Ishikawa (cell line): ENCODE measurements around the gene LARP4B.

Experiments
- CEBPB ChIP-seq: IDR thresholded peaks from 2 replicates; pipeline ENCODE4 v1.6.1; 2012
- CREB1 ChIP-seq: IDR thresholded peaks from 2 replicates; pipeline ENCODE4 v1.6.1; 2012; ENCODE audit warnings: low read depth
- EGR1 ChIP-seq: IDR thresholded peaks from 2 replicates; pipeline ENCODE4 v1.6.1; 2012
- EP300 ChIP-seq: IDR thresholded peaks from 2 replicates; pipeline ENCODE4 v1.6.1; 2012; ENCODE audit warnings: borderline replicate concordance
- NFIC ChIP-seq: IDR thresholded peaks from 2 replicates; pipeline ENCODE4 v1.6.1; 2012
- RAD21 ChIP-seq: IDR thresholded peaks from 2 replicates; pipeline ENCODE4 v1.6.1; 2012; ENCODE audit warnings: low read depth
- TAF1 ChIP-seq: IDR thresholded peaks from 2 replicates; pipeline ENCODE4 v1.6.1; 2012; ENCODE audit warnings: low read depth, mild to moderate bottlenecking
- TEAD4 ChIP-seq: IDR thresholded peaks from 2 replicates; pipeline ENCODE4 v1.6.1; 2012
- YY1 ChIP-seq: IDR thresholded peaks from 2 replicates; pipeline ENCODE4 v1.6.1; 2012; ENCODE audit warnings: low read depth
- ZBTB7A ChIP-seq: IDR thresholded peaks from 2 replicates; pipeline ENCODE4 v1.6.1; 2012; ENCODE audit warnings: low read depth
- TF ChIP-seq, protein P1 (sequence below): IDR thresholded peaks from 2 replicates; pipeline ENCODE4 v1.6.1; 2012; ENCODE audit warnings: low read depth, mild to moderate bottlenecking
- TF ChIP-seq, protein P2 (sequence below): IDR thresholded peaks from 2 replicates; pipeline ENCODE4 v1.6.1; 2012

DNA sequence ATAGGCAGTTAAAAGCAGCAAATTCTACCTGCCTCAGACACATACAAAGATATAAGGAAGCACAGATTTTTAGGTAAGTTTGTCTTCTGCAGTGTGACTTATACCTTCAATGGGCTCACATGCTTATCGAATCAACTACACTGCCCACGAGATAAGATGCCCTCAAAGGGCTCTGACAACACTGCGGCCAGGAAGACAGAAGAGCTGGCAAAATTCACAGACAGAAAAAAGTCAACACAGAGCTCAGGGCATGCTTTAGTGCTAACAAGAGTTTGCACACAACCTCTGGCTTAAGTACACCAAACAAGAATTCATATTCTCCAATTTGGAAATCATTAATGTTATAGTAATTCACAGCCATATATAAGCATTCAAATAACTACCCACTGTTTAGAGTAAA, 62.3 kb downstream of the LARP4B start:
- TF ChIP-seq, protein P1, sequence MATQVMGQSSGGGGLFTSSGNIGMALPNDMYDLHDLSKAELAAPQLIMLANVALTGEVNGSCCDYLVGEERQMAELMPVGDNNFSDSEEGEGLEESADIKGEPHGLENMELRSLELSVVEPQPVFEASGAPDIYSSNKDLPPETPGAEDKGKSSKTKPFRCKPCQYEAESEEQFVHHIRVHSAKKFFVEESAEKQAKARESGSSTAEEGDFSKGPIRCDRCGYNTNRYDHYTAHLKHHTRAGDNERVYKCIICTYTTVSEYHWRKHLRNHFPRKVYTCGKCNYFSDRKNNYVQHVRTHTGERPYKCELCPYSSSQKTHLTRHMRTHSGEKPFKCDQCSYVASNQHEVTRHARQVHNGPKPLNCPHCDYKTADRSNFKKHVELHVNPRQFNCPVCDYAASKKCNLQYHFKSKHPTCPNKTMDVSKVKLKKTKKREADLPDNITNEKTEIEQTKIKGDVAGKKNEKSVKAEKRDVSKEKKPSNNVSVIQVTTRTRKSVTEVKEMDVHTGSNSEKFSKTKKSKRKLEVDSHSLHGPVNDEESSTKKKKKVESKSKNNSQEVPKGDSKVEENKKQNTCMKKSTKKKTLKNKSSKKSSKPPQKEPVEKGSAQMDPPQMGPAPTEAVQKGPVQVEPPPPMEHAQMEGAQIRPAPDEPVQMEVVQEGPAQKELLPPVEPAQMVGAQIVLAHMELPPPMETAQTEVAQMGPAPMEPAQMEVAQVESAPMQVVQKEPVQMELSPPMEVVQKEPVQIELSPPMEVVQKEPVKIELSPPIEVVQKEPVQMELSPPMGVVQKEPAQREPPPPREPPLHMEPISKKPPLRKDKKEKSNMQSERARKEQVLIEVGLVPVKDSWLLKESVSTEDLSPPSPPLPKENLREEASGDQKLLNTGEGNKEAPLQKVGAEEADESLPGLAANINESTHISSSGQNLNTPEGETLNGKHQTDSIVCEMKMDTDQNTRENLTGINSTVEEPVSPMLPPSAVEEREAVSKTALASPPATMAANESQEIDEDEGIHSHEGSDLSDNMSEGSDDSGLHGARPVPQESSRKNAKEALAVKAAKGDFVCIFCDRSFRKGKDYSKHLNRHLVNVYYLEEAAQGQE = no peak
- TF ChIP-seq EP300 (no peak), CEBPB (no peak), YY1 (no peak), EGR1 (no peak), TAF1 (no peak), ZBTB7A (no peak), TEAD4 (no peak), NFIC (no peak), RAD21 (no peak), CREB1 (no peak)
- TF ChIP-seq, protein P2, sequence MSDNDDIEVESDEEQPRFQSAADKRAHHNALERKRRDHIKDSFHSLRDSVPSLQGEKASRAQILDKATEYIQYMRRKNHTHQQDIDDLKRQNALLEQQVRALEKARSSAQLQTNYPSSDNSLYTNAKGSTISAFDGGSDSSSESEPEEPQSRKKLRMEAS = no peak
